Vagina (tissue), 2 donors: ENCODE measurements around the gene TMEM260. TPM values are rescaled to one million over a fixed set of nuclear protein-coding genes. Genes with fewer than 3 reads are reported as not detected.

Experiments used
- DNase-seq, 2 donors: peaks; one replicate each; pipeline ENCODE4 v3.0.0-alpha.2; 2017; ENCODE audit errors: extremely low spot score in 2 of 2
- H3K27ac ChIP-seq: fragments of 200-600 bp; sonication (generic); one replicate; pipeline ENCODE4 v1.5.1; 2019
- H3K27me3 ChIP-seq: fragments of 200-600 bp; sonication (generic); one replicate; pipeline ENCODE4 v1.5.1; 2019
- H3K36me3 ChIP-seq, 2 donors: fragments of 200-600 bp; sonication (generic); one replicate each; pipeline ENCODE4 v1.5.1; 2017 to 2019
- H3K4me1 ChIP-seq: fragments of 200-600 bp; sonication (generic); one replicate; pipeline ENCODE4 v1.5.1; 2019
- H3K4me3 ChIP-seq, 2 donors: fragments of 200-600 bp; sonication (generic); 1 replicate in 1 of 2; 2 replicates in 1 of 2; pipeline ENCODE4 v1.5.1; 2016 to 2019
- H3K9me3 ChIP-seq: fragments of 200-600 bp; sonication (generic); one replicate; pipeline ENCODE4 v1.5.1; 2019
- CTCF ChIP-seq, 3 experiments: fragments of 450-650 bp in 2 of 3; fragments of 200-600 bp in 1 of 3; sonication (generic) in 1 of 3; IDR thresholded peaks; one replicate each; pipeline ENCODE4 v1.5.1; 2017 to 2019; ENCODE audit warnings: antibody characterized with exemption in 3 of 3, mild to moderate bottlenecking in 2 of 3, moderate library complexity in 2 of 3
- POLR2A ChIP-seq, 2 donors: fragments of 450-650 bp; IDR thresholded peaks; one replicate each; pipeline ENCODE4 v1.6.1; 2017; ENCODE audit warnings: antibody characterized with exemption in 2 of 2, mild to moderate bottlenecking in 2 of 2, moderate library complexity in 2 of 2
- POLR2AphosphoS5 ChIP-seq, 2 donors: sonication (generic); formaldehyde crosslinking; IDR thresholded peaks; one replicate each; pipeline ENCODE4 v1.9.0; 2017; ENCODE audit warnings: antibody characterized with exemption in 2 of 2, mild to moderate bottlenecking in 2 of 2, low read depth in 1 of 2; ENCODE audit not compliant: insufficient read depth in 1 of 2
- intact Hi-C: fragments of 100-400 bp; cut with DNase I; formaldehyde crosslinking; loops from one replicate; pipeline ENCODE4 v1.15.1; 2023
- total RNA-seq: library from RNA; depleted of rRNA; stranded (reverse); fragments of >200 nt; gene quantifications from one replicate; pipeline ENCODE4 v1.2.3, GENCODE V29; 2016

Gene TMEM260
- total RNA-seq, 1 donor from 2014 or later: 13.3 TPM

- H3K27ac ChIP-seq: no peak overlapping the region
- no peaks in the 10 kb centered on the region for H3K27me3 ChIP-seq
- no peak overlapping the region for H3K4me3 ChIP-seq
- H3K4me1 ChIP-seq: no peaks in the 10 kb centered on the region
- no peaks in the 10 kb centered on the region for H3K36me3 ChIP-seq
- intact Hi-C loops: no loop called here
- TF ChIP-seq CTCF (IDR thresholded peaks at IDR 0.05) (no peak), POLR2A (IDR thresholded peaks at IDR 0.05) (no peak), POLR2AphosphoS5 (IDR thresholded peaks at IDR 0.05; ENCODE audit: insufficient read depth in 1 of 2, low read depth in 1 of 2) (no peak)
- no peak for DNase-seq
- no peaks in the 10 kb centered on the region for H3K9me3 ChIP-seq
Observed at GRCh38 chr14:56657604-56658003, 78.0 kb downstream of the TMEM260 start.

- Histone ChIP-seq H3K4me1 (no peaks in the 10 kb centered on the region), H3K4me3 (no peak overlapping the region), H3K9me3 (no peaks in the 10 kb centered on the region), H3K36me3 (no peaks in the 10 kb centered on the region), H3K27me3 (no peaks in the 10 kb centered on the region), H3K27ac (no peak overlapping the region)
- peak in 1 of 2 donors; percentile 56 for DNase-seq
- TF ChIP-seq CTCF (IDR thresholded peaks at IDR 0.05) (no peak), POLR2A (IDR thresholded peaks at IDR 0.05) (no peak), POLR2AphosphoS5 (IDR thresholded peaks at IDR 0.05; ENCODE audit: insufficient read depth in 1 of 2, low read depth in 1 of 2) (no peak)
- intact Hi-C loops: no loop called here
Observed at GRCh38 chr14:56659378-56659777, 79.8 kb downstream of the TMEM260 start.

GRCh38 chr14:56659964-56660551 lies 80.5 kb downstream of the TMEM260 start:
- no peak overlapping the region for H3K4me3 ChIP-seq
- no peaks in the 10 kb centered on the region for H3K9me3 ChIP-seq
- no peaks in the 10 kb centered on the region for H3K27me3 ChIP-seq
- TF ChIP-seq POLR2A (IDR thresholded peaks at IDR 0.05) (no peak), CTCF (IDR thresholded peaks at IDR 0.05) (peak in 2 of 3 experiments; percentile 11 to 12)
- no peaks in the 10 kb centered on the region for H3K4me1 ChIP-seq
- intact Hi-C loops: no loop called here
- H3K36me3 ChIP-seq: no peaks in the 10 kb centered on the region
- no peak overlapping the region for H3K27ac ChIP-seq
- DNase-seq: no peak

- no peaks in the 10 kb centered on the region for H3K27me3 ChIP-seq
- H3K27ac ChIP-seq: no peak overlapping the region
- peak in 1 of 2 donors; percentile 37 for DNase-seq
- no peaks in the 10 kb centered on the region for H3K36me3 ChIP-seq
- H3K4me3 ChIP-seq: no peak overlapping the region
- no peaks in the 10 kb centered on the region for H3K4me1 ChIP-seq
- no peak for TF ChIP-seq POLR2AphosphoS5 (IDR thresholded peaks at IDR 0.05; ENCODE audit: insufficient read depth in 1 of 2, low read depth in 1 of 2)
- no peak for TF ChIP-seq CTCF (IDR thresholded peaks at IDR 0.05)
- TF ChIP-seq POLR2A (IDR thresholded peaks at IDR 0.05): no peak
- H3K9me3 ChIP-seq: no peaks in the 10 kb centered on the region
- intact Hi-C loops: no loop called here
Observed at GRCh38 chr14:56660677-56661389, 81.2 kb downstream of the TMEM260 start.

GRCh38 chr14:56661478-56661877 lies 81.9 kb downstream of the TMEM260 start:
- no peaks in the 10 kb centered on the region for H3K36me3 ChIP-seq
- no peak for TF ChIP-seq POLR2A (IDR thresholded peaks at IDR 0.05)
- TF ChIP-seq POLR2AphosphoS5 (IDR thresholded peaks at IDR 0.05; ENCODE audit: insufficient read depth in 1 of 2, low read depth in 1 of 2): no peak
- TF ChIP-seq CTCF (IDR thresholded peaks at IDR 0.05): no peak
- H3K27me3 ChIP-seq: no peaks in the 10 kb centered on the region
- no peak overlapping the region for H3K4me3 ChIP-seq
- H3K4me1 ChIP-seq: no peaks in the 10 kb centered on the region
- H3K9me3 ChIP-seq: no peaks in the 10 kb centered on the region
- no peak for DNase-seq
- no peak overlapping the region for H3K27ac ChIP-seq
- intact Hi-C loops: no loop called here
